HepG2 (cell line): Measurements from ENCODE around the gene MAP1LC3B. TPM values are rescaled to one million over a fixed set of nuclear protein-coding genes. Genes with fewer than 3 reads are reported as not detected.
A peak's percentile ranks its signal among the peaks of the same experiment; 100 is the strongest.

Experiments used
- ATAC-seq: fragments of 200-7000 bp; cut with Tn5 transposase; 3 replicates; pipeline ENCODE4 v1.9.1; 2020; ENCODE audit warnings: mild to moderate bottlenecking, moderate library complexity
- BruUV-seq: library from RNA; stranded (reverse); fragments of 400-500 nt; replicated peaks from 2 replicates; lab custom pipeline; 2021; lab: Mats Ljungman, UMichigan
- CTCF ChIA-PET: fragments of 300-600 bp; formaldehyde crosslinking; extraction: SDS; loops from one replicate; lab custom pipeline; 2021; ENCODE audit warnings: low total read pairs, inconsistent platforms, low intra/inter-chr PET ratio; lab: Yijun Ruan, JAX
- POLR2A ChIA-PET: fragments of 350-600 bp; sonication (Branson Sonifier 250); formaldehyde crosslinking; loops from one replicate; lab custom pipeline; 2020; ENCODE audit warnings: antibody characterized with exemption, inconsistent platforms; lab: Yijun Ruan, JAX
- DNase-seq: peaks from one replicate; pipeline ENCODE4 v3.0.0-alpha.2; 2015; ENCODE audit warnings: low spot score
- FAIRE-seq: peaks from 3 replicates; lab custom pipeline; 2011; peaks lifted over from hg19 to GRCh38; lab: Jason Lieb, UNC
- H2AFZ ChIP-seq: one replicate; pipeline ENCODE4 v1.6.1; 2011; ENCODE audit warnings: low read length, inconsistent platforms
- H3K27ac ChIP-seq: fragments of 300-600 bp; 3 replicates; pipeline ENCODE4 v1.8.0; 2011; ENCODE audit warnings: mixed run types, mild to moderate bottlenecking, mixed read lengths, low read length, inconsistent platforms; ENCODE audit not compliant: insufficient read depth; ENCODE audit errors: extremely low read length
- H3K27me3 ChIP-seq, 2 experiments: fragments of 200-600 bp in 1 of 2; 2 replicates in 1 of 2; 3 replicates in 1 of 2; pipeline versions ENCODE4 v1.6.0 to v1.8.0; 2011; ENCODE audit warnings: low read length in 2 of 2, mild to moderate bottlenecking in 2 of 2, moderate library complexity in 2 of 2, inconsistent platforms in 1 of 2; ENCODE audit not compliant: insufficient read depth in 2 of 2, control insufficient read depth in 1 of 2
- H3K36me3 ChIP-seq, 2 experiments: fragments of 200-600 bp in 1 of 2; replicated peaks in 1 of 2; 2 replicates in 1 of 2; 3 replicates in 1 of 2; pipeline versions ENCODE4 v1.5.1 to v1.8.0; 2011; ENCODE audit warnings: low read length in 2 of 2, inconsistent platforms in 1 of 2; ENCODE audit not compliant: insufficient read depth in 2 of 2, control insufficient read depth in 1 of 2
- H3K4me1 ChIP-seq: 2 replicates; pipeline ENCODE4 v1.5.1; 2012; ENCODE audit warnings: low read length, inconsistent platforms; ENCODE audit not compliant: insufficient read depth
- H3K4me2 ChIP-seq: 2 replicates; pipeline ENCODE4 v1.6.0; 2011; ENCODE audit warnings: low read depth, low read length, inconsistent platforms
- H3K4me3 ChIP-seq, 3 experiments: fragments of 200-600 bp in 1 of 3; sonication (generic), shearing (Covaris generic) in 1 of 3; replicated peaks in 1 of 3; 2 replicates each; pipeline ENCODE4 v1.5.1; 2011 to 2016; ENCODE audit warnings: low read length in 3 of 3, inconsistent platforms in 2 of 3, low read depth in 2 of 3, mild to moderate bottlenecking in 2 of 3, control low read depth in 1 of 3, mixed read lengths in 1 of 3; ENCODE audit not compliant: insufficient read depth in 1 of 3
- H3K79me2 ChIP-seq: one replicate; pipeline ENCODE4 v1.6.1; 2011; ENCODE audit warnings: low read length, inconsistent platforms; ENCODE audit not compliant: insufficient read depth
- H3K9ac ChIP-seq: 2 replicates; pipeline ENCODE4 v1.6.0; 2011; ENCODE audit warnings: mild to moderate bottlenecking, low read depth, low read length, inconsistent platforms; ENCODE audit not compliant: insufficient read depth
- H3K9me3 ChIP-seq: 2 replicates; pipeline ENCODE4 v1.5.1; 2012; ENCODE audit warnings: mild to moderate bottlenecking, low read length
- H4K20me1 ChIP-seq: 2 replicates; pipeline ENCODE4 v1.6.0; 2011; ENCODE audit warnings: inconsistent platforms, mild to moderate bottlenecking, low read length, moderate library complexity; ENCODE audit not compliant: insufficient read depth
- CCDC6 ChIP-seq: sonication (generic); formaldehyde crosslinking; IDR thresholded peaks from 2 replicates; pipeline ENCODE4 v1.8.1; 2022; ENCODE audit warnings: mild to moderate bottlenecking, missing genetic modification reagents, moderate library complexity
- KLF9 ChIP-seq: IDR thresholded peaks from 2 replicates; pipeline ENCODE4 v1.6.1; 2016; ENCODE audit warnings: low read depth
- POLR2AphosphoS2 ChIP-seq: IDR thresholded peaks from 2 replicates; pipeline ENCODE4 v1.6.1; 2011; ENCODE audit warnings: low read depth, low read length, improper control_type of control experiment
- POLR2AphosphoS5 ChIP-seq: IDR thresholded peaks from 2 replicates; pipeline ENCODE4 v1.6.1; 2012; ENCODE audit warnings: low read depth, low read length
- ZNF510 ChIP-seq: sonication (generic); formaldehyde crosslinking; IDR thresholded peaks from 2 replicates; pipeline ENCODE4 v1.4.0; 2020; ENCODE audit warnings: low read depth, mild to moderate bottlenecking, missing genetic modification reagents
- ZSCAN21 ChIP-seq: sonication (generic); formaldehyde crosslinking; IDR thresholded peaks from 2 replicates; pipeline ENCODE4 v1.8.0; 2022; ENCODE audit warnings: mild to moderate bottlenecking, missing genetic modification reagents, moderate library complexity, borderline replicate concordance
- WGBS: methylation state at CpG from one replicate; pipeline ENCODE4 v1.1.6; 2017; ENCODE audit warnings: low lambda C conversion rate; 5-methylcytosine and 5-hydroxymethylcytosine counted together
- in situ Hi-C: cut with HindIII; loops from 2 replicates; pipeline ENCODE4 v1.10.0; 2017; ENCODE audit warnings: low pct_unique_long_range_greater_than_20kb; ENCODE audit not compliant: extremely low pct_ligation_motif_present
- intact Hi-C: fragments of 100-400 bp; cut with micrococcal nuclease; formaldehyde crosslinking; loops from one replicate; pipeline ENCODE4 v1.10.0; 2022; ENCODE audit not compliant: unreplicated experiment
- polyA plus RNA-seq, 8 experiments: library from polyadenylated mRNA; depleted of rRNA in 3 of 8; stranded (reverse) in 7 of 8; unstranded in 1 of 8; fragments of >200 nt; fragmentation: Illumina TruSeq in 4 of 8; extraction: Trizol in 4 of 8; gene quantifications; 2 replicates each; pipeline versions ENCODE4 v1.2.1 to v1.2.3, GENCODE V29; 2011 to 2016; ENCODE audit warnings: low read depth in 4 of 8, missing spikeins in 1 of 8, mixed read lengths in 1 of 8; ENCODE audit not compliant: insufficient read depth in 1 of 8
- total RNA-seq, 5 experiments: library from RNA; depleted of rRNA; stranded (reverse); fragments of >200 nt; fragmentation: Illumina TruSeq; extraction: Trizol; gene quantifications; 2 replicates each; pipeline ENCODE4 v1.2.3, GENCODE V29; 2016; ENCODE audit warnings: low read depth in 1 of 5
- TF ChIP-seq, protein P1 (sequence below): IDR thresholded peaks from 2 replicates; pipeline ENCODE4 v1.6.1; 2012; ENCODE audit warnings: low read depth, low read length, improper control_type of control experiment
- TF ChIP-seq, protein P2 (sequence below): sonication (generic); formaldehyde crosslinking; IDR thresholded peaks from 2 replicates; pipeline ENCODE4 v1.4.0; 2020; ENCODE audit warnings: mild to moderate bottlenecking, missing genetic modification reagents

Gene MAP1LC3B
- total and polyA plus RNA-seq, 2 of the 13 experiments (the other 11 are each of a cell fraction or from before 2014, with no cell fraction given): 15.7 to 37.4 TPM

DNA sequence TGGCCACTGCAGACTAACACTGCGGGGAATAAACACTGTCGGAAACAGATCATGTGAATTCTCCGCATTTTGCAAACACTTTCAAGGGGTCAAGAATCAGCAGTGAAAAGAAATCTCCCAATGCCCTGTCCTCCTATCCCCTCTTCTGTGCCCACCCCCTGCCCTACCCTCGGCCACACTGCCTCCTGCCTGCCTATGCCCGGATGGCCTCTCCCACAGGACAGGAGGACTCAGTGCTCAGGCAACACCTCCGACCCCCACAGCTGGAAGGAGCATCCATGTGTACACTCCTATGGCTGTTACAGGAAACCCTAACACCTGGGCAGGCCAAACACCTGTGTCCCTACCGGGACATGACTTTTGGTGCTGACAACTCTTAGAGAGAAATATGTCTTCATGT lies 33.0 kb upstream of the MAP1LC3B start:
- no peak overlapping the region for H3K4me3 ChIP-seq
- ATAC-seq: no peak
- peaks cover 46 to 87% of the 10 kb centered on the region in 2 experiments for H3K36me3 ChIP-seq
- 97% methylated on average over 7 of the region's 7 CpGs for WGBS
- in situ Hi-C loops (no loop called here), intact Hi-C loops (loop anchor here (5.0 kb wide), 1 partner anchor 42 kb away; the partner anchor contains the start of gene C16orf95)
- BruUV-seq: no TSS peak
- no peak overlapping the region for H3K27ac ChIP-seq
- ChIA-PET POLR2A (interaction anchor here (1.1 to 18.0 kb wide), 3 partner anchors 8 to 29 kb away, joined by 3 to 265 read pairs (median 6); partner anchors contain the start of gene FBXO31), CTCF (no interaction called here)
- no peak overlapping the region for H3K4me2 ChIP-seq
- FAIRE-seq: no peak
- peaks cover 95% of the 10 kb centered on the region for H3K79me2 ChIP-seq
- no peaks in the 10 kb centered on the region for H3K27me3 ChIP-seq
- no peaks in the 10 kb centered on the region for H3K9me3 ChIP-seq
- H3K9ac ChIP-seq: no peak overlapping the region
- peaks cover 70% of the 10 kb centered on the region for H3K4me1 ChIP-seq
- H2AFZ ChIP-seq: no peak overlapping the region
- TF ChIP-seq ZSCAN21 (CRISPR knock-in tag) (no peak), KLF9 (CRISPR knock-in tag) (no peak), POLR2AphosphoS2 (peak; percentile 55; the same call in 1 of the 2 replicates), ZNF510 (CRISPR knock-in tag) (no peak), CCDC6 (CRISPR knock-in tag) (no peak), POLR2AphosphoS5 (peak; percentile 34; the same call in 1 of the 2 replicates)
- TF ChIP-seq, protein P1, sequence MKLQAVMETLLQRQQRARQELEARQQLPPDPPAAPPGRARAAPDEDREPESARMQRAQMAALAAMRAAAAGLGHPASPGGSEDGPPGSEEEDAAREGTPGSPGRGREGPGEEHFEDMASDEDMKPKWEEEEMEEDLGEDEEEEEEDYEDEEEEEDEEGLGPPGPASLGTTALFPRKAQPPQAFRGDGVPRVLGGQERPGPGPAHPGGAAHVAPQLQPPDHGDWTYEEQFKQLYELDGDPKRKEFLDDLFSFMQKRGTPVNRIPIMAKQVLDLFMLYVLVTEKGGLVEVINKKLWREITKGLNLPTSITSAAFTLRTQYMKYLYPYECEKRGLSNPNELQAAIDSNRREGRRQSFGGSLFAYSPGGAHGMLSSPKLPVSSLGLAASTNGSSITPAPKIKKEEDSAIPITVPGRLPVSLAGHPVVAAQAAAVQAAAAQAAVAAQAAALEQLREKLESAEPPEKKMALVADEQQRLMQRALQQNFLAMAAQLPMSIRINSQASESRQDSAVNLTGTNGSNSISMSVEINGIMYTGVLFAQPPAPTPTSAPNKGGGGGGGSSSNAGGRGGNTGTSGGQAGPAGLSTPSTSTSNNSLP: no peak
- TF ChIP-seq, protein P2, sequence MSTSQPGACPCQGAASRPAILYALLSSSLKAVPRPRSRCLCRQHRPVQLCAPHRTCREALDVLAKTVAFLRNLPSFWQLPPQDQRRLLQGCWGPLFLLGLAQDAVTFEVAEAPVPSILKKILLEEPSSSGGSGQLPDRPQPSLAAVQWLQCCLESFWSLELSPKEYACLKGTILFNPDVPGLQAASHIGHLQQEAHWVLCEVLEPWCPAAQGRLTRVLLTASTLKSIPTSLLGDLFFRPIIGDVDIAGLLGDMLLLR (CRISPR knock-in tag): no peak
- peaks cover 94% of the 10 kb centered on the region for H4K20me1 ChIP-seq
- DNase-seq: no peak
